Measurements from ENCODE around the gene YPEL1.
"Not testable (repeated sequence)": the region's sequence is repeated elsewhere in the genome, so short reads cannot be mapped to it uniquely, and the experiment has no call there.

Gene YPEL1

GRCh38 chr22:21720191-21720859, 15.3 kb downstream of the YPEL1 start:
- not testable (repeated sequence) for DNase-seq

GRCh38 chr22:21719024-21719423, 16.6 kb downstream of the YPEL1 start:
- DNase-seq: no peak

- no peak for DNase-seq
Measured at GRCh38 chr22:21718499-21718898, 17.1 kb downstream of the YPEL1 start.

- not testable (repeated sequence) for DNase-seq
Measured at GRCh38 chr22:21716395-21717122, 19.0 kb downstream of the YPEL1 start.

GRCh38 chr22:21714786-21715185, 20.8 kb downstream of the YPEL1 start:
- DNase-seq: no peak

- no peak for DNase-seq
Measured at GRCh38 chr22:21714059-21714770, 21.4 kb downstream of the YPEL1 start.

GRCh38 chr22:21713428-21714058, 22.1 kb downstream of the YPEL1 start:
- no peak for DNase-seq

- DNase-seq: peak; percentile 58
Measured at GRCh38 chr22:21712751-21713427, 22.7 kb downstream of the YPEL1 start.

- no peak for DNase-seq
Measured at GRCh38 chr22:21711851-21712250, 23.7 kb downstream of the YPEL1 start.

- no peak for DNase-seq
Measured at GRCh38 chr22:21710156-21710555, 25.4 kb downstream of the YPEL1 start.

- no peak for DNase-seq
Measured at GRCh38 chr22:21709688-21710087, 25.9 kb downstream of the YPEL1 start.

- DNase-seq: no peak
Measured at GRCh38 chr22:21708960-21709359, 26.6 kb downstream of the YPEL1 start.

GRCh38 chr22:21707677-21708076, 27.9 kb downstream of the YPEL1 start:
- peak; percentile 44 for DNase-seq

GRCh38 chr22:21703684-21704316, 31.8 kb downstream of the YPEL1 start:
- DNase-seq: no peak

GRCh38 chr22:21702700-21703683, 32.6 kb downstream of the YPEL1 start:
- DNase-seq: no peak

- DNase-seq: no peak
Measured at GRCh38 chr22:21702094-21702493, 33.5 kb downstream of the YPEL1 start.

GRCh38 chr22:21701384-21701971, 34.1 kb downstream of the YPEL1 start:
- DNase-seq: no peak

- no peak for DNase-seq
Measured at GRCh38 chr22:21700822-21701221, 34.8 kb downstream of the YPEL1 start.

- DNase-seq: no peak
Measured at GRCh38 chr22:21699643-21700042, 36.0 kb downstream of the YPEL1 start.

All from NCI-H1092 (cell line).